GM12878 (cell line): ENCODE results near the gene AFF1. TPM values are rescaled to one million over a fixed set of nuclear protein-coding genes. Genes with fewer than 3 reads are reported as not detected.

ENCODE experiments used
- ATAC-seq: fragments of 200-7000 bp; cut with Tn5 transposase; 3 replicates; pipeline ENCODE4 v1.9.1; 2020; ENCODE audit warnings: mild to moderate bottlenecking, moderate library complexity
- BruUV-seq: library from RNA; stranded (reverse); fragments of 400-500 nt; replicated peaks from 2 replicates; lab custom pipeline; 2021; lab: Mats Ljungman, UMichigan
- CTCF ChIA-PET: fragments of 300-600 bp; sonication (Branson Sonifier 250); formaldehyde crosslinking; extraction: SDS; loops from one replicate; lab custom pipeline; 2021; ENCODE audit warnings: inconsistent platforms; lab: Yijun Ruan, JAX
- POLR2A ChIA-PET: fragments of 350-600 bp; formaldehyde crosslinking; extraction: SDS; loops from one replicate; lab custom pipeline; 2021; ENCODE audit warnings: inconsistent platforms; lab: Charles Lee
- RAD21 ChIA-PET: fragments of 300-600 bp; sonication (Branson Sonifier 250); formaldehyde crosslinking; loops from one replicate; lab custom pipeline; 2023; ENCODE audit warnings: antibody characterized with exemption; ENCODE audit not compliant: unreplicated experiment; lab: Charles Lee
- SMC1A ChIA-PET: fragments of 300-600 bp; sonication (Branson Sonifier 250); formaldehyde crosslinking; loops from one replicate; lab custom pipeline; 2023; ENCODE audit not compliant: unreplicated experiment, uncharacterized antibody; lab: Charles Lee
- DNase-seq: peaks from one replicate; pipeline ENCODE4 v3.0.0-alpha.2; 2011; ENCODE audit warnings: low read depth, low spot score
- FAIRE-seq: peaks from 3 replicates; lab custom pipeline; 2011; peaks lifted over from hg19 to GRCh38; lab: Jason Lieb, UNC
- H2AFZ ChIP-seq: 2 replicates; pipeline ENCODE4 v1.6.0; 2011; ENCODE audit warnings: low read depth, low read length, control low read depth; ENCODE audit not compliant: control insufficient read depth
- H3K27ac ChIP-seq: 2 replicates; pipeline ENCODE4 v1.5.1; 2011; ENCODE audit warnings: control low read depth; ENCODE audit not compliant: control insufficient read depth, insufficient read depth
- H3K27me3 ChIP-seq, 2 experiments: replicated peaks in 1 of 2; 2 replicates each; pipeline versions ENCODE4 v1.6.0 to v1.6.1; 2011; ENCODE audit warnings: low read length in 1 of 2; ENCODE audit not compliant: control insufficient read depth in 2 of 2, insufficient read depth in 2 of 2
- H3K36me3 ChIP-seq, 2 experiments: 2 replicates each; pipeline ENCODE4 v1.5.1; 2011; ENCODE audit warnings: low read length in 1 of 2; ENCODE audit not compliant: control insufficient read depth in 2 of 2, insufficient read depth in 2 of 2
- H3K4me1 ChIP-seq: 2 replicates; pipeline ENCODE4 v1.6.1; 2011; ENCODE audit warnings: mild to moderate bottlenecking, low read length, moderate library complexity, mixed read lengths; ENCODE audit not compliant: control insufficient read depth, insufficient read depth
- H3K4me2 ChIP-seq: 2 replicates; pipeline ENCODE4 v1.6.0; 2011; ENCODE audit warnings: control low read depth; ENCODE audit not compliant: control insufficient read depth, insufficient read depth
- H3K4me3 ChIP-seq: fragments of 200-600 bp; sonication (generic); 2 replicates; pipeline ENCODE4 v1.5.1; 2016
- H3K79me2 ChIP-seq: 2 replicates; pipeline ENCODE4 v1.6.0; 2011; ENCODE audit warnings: low read length; ENCODE audit not compliant: control insufficient read depth, insufficient read depth
- H3K9ac ChIP-seq: 2 replicates; pipeline ENCODE4 v1.8.0; 2011; ENCODE audit warnings: low read length, control low read depth, mixed read lengths; ENCODE audit not compliant: control insufficient read depth, insufficient read depth
- H3K9me3 ChIP-seq: replicated peaks from 3 replicates; pipeline ENCODE4 v1.5.1; 2011; ENCODE audit warnings: mild to moderate bottlenecking, low read length; ENCODE audit not compliant: control insufficient read depth, insufficient read depth
- H4K20me1 ChIP-seq: 2 replicates; pipeline ENCODE4 v1.6.0; 2011; ENCODE audit not compliant: control insufficient read depth, insufficient read depth
- BCL3 ChIP-seq: IDR thresholded peaks from 2 replicates; pipeline ENCODE4 v1.6.1; 2011; ENCODE audit warnings: borderline replicate concordance, low read depth, mild to moderate bottlenecking, moderate library complexity, low read length; ENCODE audit not compliant: insufficient read depth, poor library complexity, severe bottlenecking
- BCLAF1 ChIP-seq: fragments of 450-650 bp; IDR thresholded peaks from 2 replicates; pipeline ENCODE4 v1.6.1; 2017; ENCODE audit warnings: antibody characterized with exemption, mild to moderate bottlenecking, moderate library complexity
- CREM ChIP-seq: IDR thresholded peaks from 2 replicates; pipeline ENCODE4 v1.6.1; 2014; ENCODE audit warnings: antibody characterized with exemption, low read depth
- CTCF ChIP-seq, 3 experiments: IDR thresholded peaks in 2 of 3; conservative IDR thresholded peaks in 1 of 3; 2 replicates each; pipeline ENCODE4 v1.5.1; 2011; ENCODE audit warnings: low read depth in 3 of 3, low read length in 3 of 3, mild to moderate bottlenecking in 3 of 3, control low read depth in 2 of 3, moderate library complexity in 2 of 3, inconsistent platforms in 1 of 3, mixed read lengths in 1 of 3; ENCODE audit not compliant: control insufficient read depth in 2 of 3, insufficient read depth in 1 of 3; ENCODE audit errors: extremely low read depth in 1 of 3
- GABPA ChIP-seq: IDR thresholded peaks from 2 replicates; pipeline ENCODE4 v1.6.1; 2014; ENCODE audit warnings: antibody characterized with exemption, low read depth, mild to moderate bottlenecking, inconsistent platforms
- IRF5 ChIP-seq: fragments of 450-650 bp; IDR thresholded peaks from 2 replicates; pipeline ENCODE4 v1.6.1; 2017; ENCODE audit warnings: borderline replicate concordance
- NR2C1 ChIP-seq: fragments of 450-650 bp; IDR thresholded peaks from 2 replicates; pipeline ENCODE4 v1.6.1; 2017; ENCODE audit warnings: antibody characterized with exemption, mild to moderate bottlenecking, moderate library complexity
- NR2C2 ChIP-seq: IDR thresholded peaks from 2 replicates; pipeline ENCODE4 v1.6.1; 2011; ENCODE audit warnings: borderline replicate concordance, low read depth; ENCODE audit not compliant: control insufficient read depth, insufficient read length
- PAX5 ChIP-seq: IDR thresholded peaks from 2 replicates; pipeline ENCODE4 v1.6.1; 2011; ENCODE audit warnings: low read depth, low read length, borderline replicate concordance
- PKNOX1 ChIP-seq: fragments of 450-650 bp; IDR thresholded peaks from 2 replicates; pipeline ENCODE4 v1.6.1; 2016; ENCODE audit warnings: mild to moderate bottlenecking
- SMAD5 ChIP-seq: IDR thresholded peaks from 2 replicates; pipeline ENCODE4 v1.6.1; 2016; ENCODE audit warnings: antibody characterized with exemption, low read depth
- SREBF1 ChIP-seq: IDR thresholded peaks from 2 replicates; pipeline ENCODE4 v1.6.1; 2012; ENCODE audit warnings: mild to moderate bottlenecking, low read length
- ZSCAN29 ChIP-seq: fragments of 450-650 bp; IDR thresholded peaks from 2 replicates; pipeline ENCODE4 v1.6.1; 2017; ENCODE audit warnings: mild to moderate bottlenecking, moderate library complexity
- WGBS: methylation state at CpG from one replicate; pipeline ENCODE4 v1.1.6; 2016; ENCODE audit warnings: low lambda C conversion rate; ENCODE audit not compliant: insufficient replicate concordance, insufficient coverage; ENCODE audit errors: missing lambda C conversion rate; 5-methylcytosine and 5-hydroxymethylcytosine counted together
- in situ Hi-C: fragments of 300-500 bp; cut with MboI; formaldehyde crosslinking; loops from 9 replicates; pipeline ENCODE4 v1.14.3; 2018; ENCODE audit warnings: mixed read lengths
- intact Hi-C: fragments of 100-400 bp; cut with micrococcal nuclease; formaldehyde crosslinking; loops from one replicate; pipeline ENCODE4 v1.14.2; 2022; ENCODE audit not compliant: unreplicated experiment
- polyA plus RNA-seq, 11 experiments: library from polyadenylated mRNA; depleted of rRNA in 4 of 11; unstranded in 6 of 11; stranded (reverse) in 5 of 11; fragments of >200 nt; fragmentation: Nextera tagmentation in 4 of 11; fragmentation: Illumina TruSeq in 1 of 11; extraction: Ambion mirVana in 4 of 11; extraction: Trizol in 1 of 11; gene quantifications; 1 replicate in 1 of 11; 2 replicates in 10 of 11; pipeline versions ENCODE4 v1.2.1 to v1.2.3, GENCODE V29; 2011 to 2016; ENCODE audit warnings: inconsistent platforms in 2 of 11, missing spikeins in 2 of 11, low read depth in 1 of 11
- total RNA-seq, 4 experiments: library from RNA; depleted of rRNA in 3 of 4; stranded (reverse); fragments of >200 nt in 3 of 4; fragmentation: Illumina TruSeq in 1 of 4; extraction: Trizol in 1 of 4; gene quantifications; 2 replicates each; pipeline versions ENCODE4 v1.2.1 to v1.2.3, GENCODE V29; 2013 to 2021

Gene AFF1
- total and polyA plus RNA-seq, 10 of the 15 experiments (the other 5 are each of a cell fraction or from before 2014, with no cell fraction given), result 3.5 to 56.1 (median 21.5) TPM

- H3K9ac ChIP-seq, result peak overlapping the region; percentile 89
- RAD21 ChIA-PET, result interaction anchor here (0.7 to 9.3 kb wide), 27 partner anchors 11 to 437 kb away, joined by 3 to 267 read pairs (median 4); no protein-coding TSS in a partner anchor
- no peaks in the 10 kb centered on the region; the same call in 2 of the 3 replicates for H3K9me3 ChIP-seq
- peak overlapping the region; percentile 92 for H3K27ac ChIP-seq
- peak overlapping the region; percentile 96 for H3K4me2 ChIP-seq
- WGBS, result 6% methylated on average over 15 of the region's 15 CpGs
- H3K4me3 ChIP-seq, result peak overlapping the region; percentile 75
- BruUV-seq, result TSS peak; percentile 73
- peaks cover 57% of the 10 kb centered on the region for H3K79me2 ChIP-seq
- SMC1A ChIA-PET, result interaction anchor here (0.6 to 13.7 kb wide), 16 partner anchors 11 to 157 kb away, joined by 3 to 268 read pairs (median 6); no protein-coding TSS in a partner anchor
- intact Hi-C loops (loop anchor here (1.0 kb wide), 1 partner anchor 159 kb away; no protein-coding TSS in a partner anchor), in situ Hi-C loops (no loop called here)
- no peaks in the 10 kb centered on the region for H4K20me1 ChIP-seq
- CTCF ChIA-PET, result interaction anchor here (0.5 to 9.8 kb wide), 21 partner anchors 12 to 439 kb away, joined by 3 to 92 read pairs (median 4); no protein-coding TSS in a partner anchor
- FAIRE-seq (no peak), ATAC-seq (no peak), DNase-seq (no peak)
- peaks cover 3% of the 10 kb centered on the region; the same call in 1 of the 2 replicates for H3K4me1 ChIP-seq
- H3K27me3 ChIP-seq, result no peaks in the 10 kb centered on the region
- peaks cover 0 to 2% of the 10 kb centered on the region in 2 experiments; a peak in 1 of 4 replicates for H3K36me3 ChIP-seq
- POLR2A ChIA-PET, result interaction anchor here (0.7 to 8.3 kb wide), 15 partner anchors 10 to 333 kb away, joined by 3 to 123 read pairs (median 8); no protein-coding TSS in a partner anchor
- peak overlapping the region; percentile 92 for H2AFZ ChIP-seq
- TF ChIP-seq IRF5 (no peak), CTCF (IDR thresholded peaks at IDR 0.05 in 2 of 3, conservative IDR thresholded peaks at IDR 0.05 in 1 of 3; ENCODE audit: control insufficient read depth in 2 of 3, extremely low read depth in 1 of 3, insufficient read depth in 1 of 3, low read depth in 3 of 3, low read length in 3 of 3) (no peak), NR2C2 (no peak), NR2C1 (peak; percentile 74), CREM (peak; percentile 71), BCLAF1 (no peak), GABPA (no peak), SMAD5 (no peak), BCL3 (no peak), ZSCAN29 (no peak), SREBF1 (no peak), PKNOX1 (no peak), PAX5 (no peak)
Observed at GRCh38 chr4:86934147-86934770, 552 bp upstream of the AFF1 start.
